ENCODE measurements around the gene CDK17.
A peak's percentile ranks its signal among the peaks of the same experiment; 100 is the strongest.

Gene CDK17

DNA sequence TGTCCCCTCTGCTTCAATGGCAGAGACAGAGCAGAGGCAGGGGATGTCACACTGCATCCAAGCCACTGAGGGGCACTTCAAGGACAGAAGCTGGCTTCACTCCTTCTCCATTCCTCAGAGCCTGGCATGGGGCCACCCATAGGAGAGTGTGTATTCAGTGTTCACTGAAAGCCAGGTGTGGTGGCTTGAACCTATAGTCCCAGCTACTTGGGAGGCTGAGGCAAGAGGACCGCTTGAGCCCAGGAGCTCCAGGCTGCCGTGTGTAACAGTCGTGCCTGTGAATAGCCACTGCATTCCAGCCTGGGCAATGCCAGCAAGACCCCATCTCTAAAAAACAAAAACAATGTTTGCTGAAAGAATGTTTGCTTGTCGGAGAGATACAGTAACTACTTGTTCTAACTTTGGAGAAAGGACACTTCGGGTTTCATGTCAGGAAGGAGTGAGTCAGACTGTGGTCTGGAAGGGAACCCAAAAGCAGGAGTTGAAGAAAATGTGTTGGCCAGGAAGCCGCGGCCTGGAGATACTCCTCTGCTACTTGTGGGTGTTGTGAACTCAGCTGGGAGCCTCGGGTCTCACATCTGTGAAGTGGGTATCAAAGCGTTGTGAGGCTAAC, 162.7 kb downstream of the CDK17 start:
- DNase-seq (ENCODE audit: low read depth) = peak; percentile 90

DNA sequence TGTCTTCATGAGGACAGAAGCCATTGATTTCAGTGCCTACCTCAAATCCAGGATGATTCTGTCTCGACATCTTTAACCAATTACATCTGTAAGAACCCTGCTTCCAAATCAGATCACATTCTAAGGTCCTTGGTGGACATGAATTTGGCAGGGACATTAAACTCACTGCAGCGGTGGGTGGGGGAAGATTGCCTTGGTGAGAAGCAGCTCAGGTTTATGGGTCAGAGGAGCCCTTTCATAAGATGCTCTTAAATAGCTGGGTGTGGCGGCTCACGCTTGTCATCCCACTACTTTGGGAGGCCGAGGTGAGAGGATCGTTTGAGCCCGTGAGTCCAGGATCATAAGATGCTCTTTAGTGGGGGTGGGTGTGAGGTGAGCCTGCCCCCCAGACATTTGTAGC, 163.2 kb downstream of the CDK17 start:
- no peak for DNase-seq (ENCODE audit: low read depth)

DNA sequence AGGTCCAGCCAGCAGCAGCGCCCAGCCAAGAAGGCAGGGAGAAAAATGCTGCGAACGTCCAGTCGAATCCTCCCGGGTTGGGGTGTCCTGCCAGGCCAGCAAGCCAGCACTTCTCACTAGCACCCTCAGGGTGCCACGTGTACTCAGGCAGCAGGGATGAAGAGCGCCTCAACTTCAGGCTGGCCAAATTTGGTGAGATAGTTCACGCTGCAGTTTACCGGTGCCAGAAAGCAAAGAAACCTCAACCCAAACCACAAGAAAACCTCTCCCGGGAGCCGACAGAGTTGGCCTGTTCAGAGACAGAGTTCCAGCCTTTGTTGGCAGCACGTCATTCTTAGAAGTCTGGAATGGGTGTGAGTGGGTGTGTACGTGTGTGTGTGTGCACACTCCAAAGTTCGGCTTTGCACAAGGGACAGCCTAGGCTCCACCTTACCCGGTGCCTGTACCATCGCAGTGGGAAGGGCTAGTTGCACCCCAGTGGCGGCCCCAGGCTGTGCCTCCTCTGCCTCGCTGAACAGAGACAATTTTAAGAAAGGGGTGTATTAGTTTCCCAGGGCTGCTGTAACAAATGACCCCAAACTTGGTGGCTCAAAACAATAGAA, 163.9 kb downstream of the CDK17 start:
- no peak for DNase-seq (ENCODE audit: low read depth)

DNA sequence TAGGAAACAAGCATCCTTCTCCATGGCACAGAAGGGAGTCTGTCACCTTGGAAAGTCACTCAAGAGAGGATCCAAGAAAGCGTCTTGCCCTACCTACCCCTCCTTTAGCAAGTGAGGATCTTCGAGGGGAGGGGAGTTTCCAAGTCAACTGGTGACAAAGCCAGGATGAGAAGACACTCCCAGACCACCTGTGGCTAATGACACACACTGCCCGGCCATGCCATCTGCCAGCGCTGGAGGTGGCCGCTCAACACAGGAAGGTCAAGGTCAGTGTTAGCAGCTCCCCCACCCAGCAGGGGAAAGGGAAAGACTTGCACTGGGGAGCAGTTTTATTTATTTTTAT, 164.8 kb downstream of the CDK17 start:
- DNase-seq (ENCODE audit: low read depth) = no peak

DNA sequence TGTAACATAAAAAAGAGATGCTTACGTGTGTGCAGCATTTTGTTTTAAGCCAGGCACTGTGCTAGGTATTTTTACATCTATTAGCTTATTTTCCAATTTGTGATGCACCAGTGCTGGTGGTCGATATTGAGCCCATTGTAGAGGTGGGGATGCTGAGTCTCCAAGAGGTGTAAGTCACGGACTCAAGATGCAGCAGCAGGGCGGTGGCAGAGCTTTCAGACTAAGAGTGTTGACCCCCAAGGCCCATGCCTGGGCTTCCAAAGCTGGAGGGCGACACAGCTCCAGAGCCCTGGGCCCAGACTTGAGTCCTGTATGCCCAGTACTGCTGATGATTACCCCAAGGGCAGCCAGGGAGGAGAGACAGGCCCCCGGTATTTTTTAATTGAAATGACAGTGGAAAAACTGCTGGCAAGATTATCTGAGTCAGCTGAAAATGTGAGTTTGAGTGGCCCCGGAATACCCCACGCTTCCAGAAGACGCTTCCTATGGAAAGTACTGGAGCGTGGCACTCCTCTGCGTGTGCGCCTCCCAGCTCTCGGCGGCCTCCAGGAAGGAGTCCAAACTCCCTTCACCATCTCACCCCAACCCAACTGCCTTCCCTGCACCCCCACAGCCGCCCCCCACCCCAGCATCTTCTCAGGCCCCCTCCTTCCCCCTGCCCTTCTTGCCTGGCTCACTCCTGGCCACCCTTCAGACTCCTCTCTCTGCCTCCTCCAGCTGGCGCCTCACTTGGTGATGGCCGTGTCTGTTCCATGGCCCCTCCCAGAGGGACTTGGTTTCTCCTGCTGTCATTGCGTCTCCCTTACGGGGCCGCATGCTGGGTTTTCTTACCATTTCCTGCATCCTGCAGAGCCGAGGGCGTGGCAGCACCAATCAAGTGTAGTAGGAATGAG, 165.4 kb downstream of the CDK17 start:
- DNase-seq (ENCODE audit: low read depth) = no peak

DNA sequence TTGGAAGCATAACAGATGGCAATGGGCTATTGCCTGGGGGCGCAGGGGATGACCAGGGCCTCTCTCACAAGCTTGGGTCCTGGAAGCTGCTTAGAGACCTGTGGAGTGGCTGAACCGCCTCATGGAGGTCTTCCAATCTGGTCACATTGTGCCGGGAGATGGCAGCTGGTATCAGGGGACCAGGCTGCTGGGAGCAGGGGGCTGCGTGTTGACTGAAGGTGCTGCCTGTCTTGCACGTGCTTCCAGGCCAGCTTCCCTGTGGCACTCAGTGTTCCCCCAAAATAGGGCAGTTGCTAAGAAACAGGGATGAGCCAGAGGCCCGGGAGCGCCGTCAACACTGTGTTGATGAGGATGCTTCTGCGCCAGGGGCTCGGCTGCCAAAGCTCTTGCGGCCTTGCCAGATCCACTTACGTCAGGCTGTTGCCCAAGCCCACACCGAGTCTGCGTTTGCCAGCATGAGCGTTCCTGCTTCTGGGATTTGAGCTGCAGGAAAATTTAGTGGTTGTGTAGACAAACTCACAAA, 166.2 kb downstream of the CDK17 start:
- DNase-seq (ENCODE audit: low read depth) = no peak

DNA sequence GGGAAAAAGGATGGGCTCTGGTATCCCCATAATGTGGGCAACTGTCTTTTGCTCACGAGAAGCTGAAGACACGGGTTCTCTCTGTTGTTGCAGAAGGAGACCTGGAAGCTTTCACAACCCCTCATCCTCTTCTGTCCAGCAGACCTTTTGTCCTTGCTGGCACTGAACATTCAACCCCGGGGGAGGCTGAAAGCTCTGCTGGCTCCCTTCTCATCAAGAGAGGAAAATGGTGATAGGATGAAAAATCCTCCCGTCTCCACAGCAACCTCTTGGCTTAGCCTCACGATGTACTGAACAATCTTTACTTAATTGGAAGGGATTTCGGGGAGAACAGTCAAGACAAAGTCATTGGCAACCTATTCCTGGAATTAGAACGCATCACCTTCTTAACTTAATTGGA, 167.1 kb downstream of the CDK17 start:
- DNase-seq (ENCODE audit: low read depth) = no peak

DNA sequence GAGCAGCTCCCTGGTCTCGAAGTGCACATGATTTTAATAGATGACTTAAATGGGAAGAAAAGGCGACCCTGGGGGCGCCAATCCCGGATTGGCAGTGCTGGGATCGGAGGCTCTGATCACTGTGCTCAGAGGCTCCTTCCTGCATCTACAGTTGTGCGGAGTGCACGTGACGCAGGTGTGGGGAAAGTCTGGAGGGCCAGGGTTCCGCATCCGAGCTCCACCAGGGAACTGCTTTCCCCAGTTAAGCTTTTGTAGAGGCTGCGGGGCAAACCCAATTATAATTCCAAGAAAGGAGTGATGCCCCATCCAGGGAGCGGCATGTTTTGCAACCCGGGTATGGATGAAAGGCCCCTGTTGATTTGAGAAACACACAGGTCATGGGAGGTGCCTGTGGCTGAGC, 169.6 kb downstream of the CDK17 start:
- DNase-seq (ENCODE audit: low read depth) = no peak

DNA sequence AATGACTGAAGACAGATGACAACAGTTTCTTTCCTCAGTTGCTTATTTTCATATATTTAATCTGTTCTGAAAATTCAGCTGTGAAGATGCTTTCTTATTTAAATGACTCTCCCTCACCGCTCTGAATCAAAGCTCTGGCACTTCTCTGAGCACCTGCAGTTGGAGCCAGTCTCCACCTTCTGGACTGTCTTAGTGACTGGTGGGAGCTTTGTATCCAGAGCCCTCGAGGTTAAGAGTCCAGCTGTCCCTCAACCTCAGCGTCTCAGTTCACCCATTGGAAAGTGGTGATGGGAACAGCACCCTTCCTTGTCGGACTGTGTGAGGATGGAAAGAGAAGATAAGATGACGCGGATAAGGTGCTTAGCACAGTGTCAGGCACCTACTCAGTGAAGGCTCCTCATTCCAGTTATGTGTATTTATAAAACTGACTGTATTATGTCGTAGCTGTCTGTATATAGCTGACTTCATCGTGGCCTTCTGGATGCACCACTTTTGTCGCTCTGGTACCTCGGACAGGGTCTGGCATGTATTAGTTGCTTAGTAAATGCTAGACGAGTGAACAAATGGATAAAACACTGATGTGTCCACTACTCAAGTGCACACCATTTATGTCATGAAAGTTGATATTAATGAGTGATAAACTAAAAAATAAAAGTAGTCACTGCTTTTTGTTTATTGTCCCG, 171.5 kb downstream of the CDK17 start:
- no peak for DNase-seq (ENCODE audit: low read depth)
